ENCODE measurements around the gene WWOX. TPM values are rescaled to one million over a fixed set of nuclear protein-coding genes. Genes with fewer than 3 reads are reported as not detected.

WWOX gene
- total and polyA plus RNA-seq, 2 donors (not counting 3 experiments of a cell fraction or from before 2014, with no cell fraction given) = 6.2 to 12.5 TPM

GRCh38 chr16:78571434-78571833, 472.0 kb downstream of the WWOX start:
- Histone ChIP-seq H2AFZ (ENCODE audit: low read depth, low read length) (no peak overlapping the region), H3K27me3 (ENCODE audit: control insufficient read depth in 2 of 2, insufficient read depth in 2 of 2, low read length in 2 of 2) (no peaks in the 10 kb centered on the region), H3K36me3 (ENCODE audit: control insufficient read depth in 2 of 2, extremely low read depth in 1 of 2, insufficient read depth in 2 of 2, low read length in 2 of 2) (no peaks in the 10 kb centered on the region), H3K79me2 (ENCODE audit: control insufficient read depth, insufficient read depth, low read length) (no peaks in the 10 kb centered on the region), H3K4me2 (ENCODE audit: insufficient read depth, low read length) (no peak overlapping the region), H3K4me1 (ENCODE audit: control insufficient read depth, extremely low read depth, insufficient read depth, low read length) (no peaks in the 10 kb centered on the region), H3K9ac (replicated peaks; ENCODE audit: extremely low read depth, insufficient read depth, low read length) (no peak overlapping the region), H3K27ac (ENCODE audit: insufficient read depth, low read depth, low read length) (no peak overlapping the region), H4K20me1 (replicated peaks; ENCODE audit: control insufficient read depth, extremely low read depth, insufficient read depth, low read length) (no peaks in the 10 kb centered on the region), H3K4me3 (replicated peaks in 1 of 3; ENCODE audit: insufficient read depth in 1 of 3, low read depth in 1 of 3, low read length in 3 of 3) (no peak overlapping the region), H3K9me1 (replicated peaks; ENCODE audit: control insufficient read depth, extremely low read depth, insufficient read depth, low read length) (no peaks in the 10 kb centered on the region), H3K9me3 (replicated peaks; ENCODE audit: control insufficient read depth, insufficient read depth, low read length) (peaks cover 6% of the 10 kb centered on the region)
- ChIA-PET CTCF (no interaction called here), POLR2A (no interaction called here)
- dilution Hi-C loops (cut with MboI; ENCODE audit: extremely low pct_ligation_motif_present, low sequenced_read_pairs) (no loop called here), intact Hi-C loops (cut with micrococcal nuclease) (no loop called here)
- no TSS peak for BruUV-seq (replicated peaks)
- no peak for FAIRE-seq
- DNase-seq (ENCODE audit: low read depth, low spot score) = no peak
- TF ChIP-seq POLR2AphosphoS5 (IDR thresholded peaks at IDR 0.05; ENCODE audit: insufficient read depth, low read depth, low read length) = no peak
- TF ChIP-seq MYC (IDR thresholded peaks at IDR 0.05; ENCODE audit: low read depth, low read length) = no peak
- no peak for TF ChIP-seq POLR2A (IDR thresholded peaks at IDR 0.05; ENCODE audit: low read depth, low read length)
- TF ChIP-seq GATA2 (IDR thresholded peaks at IDR 0.05; ENCODE audit: insufficient read depth, insufficient read length, low read depth, low read length) = no peak
- no peak for TF ChIP-seq CTCF (IDR thresholded peaks at IDR 0.05; ENCODE audit: extremely low read depth in 1 of 2, insufficient read depth in 1 of 2, low read depth in 1 of 2, low read length in 2 of 2)
- no peak for TF ChIP-seq FOS (IDR thresholded peaks at IDR 0.05; ENCODE audit: borderline replicate concordance, insufficient read depth, low read length)

- no peak overlapping the region for H3K27ac ChIP-seq (ENCODE audit: insufficient read depth, low read depth, low read length)
- POLR2A ChIA-PET = no interaction called here
- TF ChIP-seq POLR2AphosphoS5 (IDR thresholded peaks at IDR 0.05; ENCODE audit: insufficient read depth, low read depth, low read length) (no peak), EZH2 (IDR thresholded peaks at IDR 0.05; ENCODE audit: borderline replicate concordance, low read depth, low read length, severe bottlenecking) (no peak), CTCF (IDR thresholded peaks at IDR 0.05; ENCODE audit: extremely low read depth in 1 of 2, insufficient read depth in 1 of 2, low read depth in 1 of 2, low read length in 2 of 2) (no peak), JUN (IDR thresholded peaks at IDR 0.05; ENCODE audit: borderline replicate concordance, insufficient read depth, insufficient read length, low read depth) (no peak), MAX (IDR thresholded peaks at IDR 0.05; ENCODE audit: insufficient read depth, insufficient read length) (no peak), GATA2 (IDR thresholded peaks at IDR 0.05; ENCODE audit: insufficient read depth, insufficient read length, low read depth, low read length) (no peak), FOS (IDR thresholded peaks at IDR 0.05; ENCODE audit: borderline replicate concordance, insufficient read depth, low read length) (no peak), POLR2A (IDR thresholded peaks at IDR 0.05; ENCODE audit: low read depth, low read length) (no peak), MYC (IDR thresholded peaks at IDR 0.05; ENCODE audit: low read depth, low read length) (no peak)
- no peak overlapping the region for H3K4me2 ChIP-seq (ENCODE audit: insufficient read depth, low read length)
- H3K27me3 ChIP-seq (ENCODE audit: control insufficient read depth in 2 of 2, insufficient read depth in 2 of 2, low read length in 2 of 2) = no peaks in the 10 kb centered on the region
- BruUV-seq (replicated peaks) = no TSS peak
- no peak for FAIRE-seq
- CTCF ChIA-PET = no interaction called here
- no peak overlapping the region for H3K9ac ChIP-seq (replicated peaks; ENCODE audit: extremely low read depth, insufficient read depth, low read length)
- no peaks in the 10 kb centered on the region for H3K79me2 ChIP-seq (ENCODE audit: control insufficient read depth, insufficient read depth, low read length)
- H3K9me1 ChIP-seq (replicated peaks; ENCODE audit: control insufficient read depth, extremely low read depth, insufficient read depth, low read length) = no peaks in the 10 kb centered on the region
- intact Hi-C loops (cut with micrococcal nuclease) = no loop called here
- no peaks in the 10 kb centered on the region for H3K36me3 ChIP-seq (ENCODE audit: control insufficient read depth in 2 of 2, extremely low read depth in 1 of 2, insufficient read depth in 2 of 2, low read length in 2 of 2)
- dilution Hi-C loops (cut with MboI; ENCODE audit: extremely low pct_ligation_motif_present, low sequenced_read_pairs) = no loop called here
- H3K4me3 ChIP-seq (replicated peaks in 1 of 3; ENCODE audit: insufficient read depth in 1 of 3, low read depth in 1 of 3, low read length in 3 of 3) = no peak overlapping the region
- H2AFZ ChIP-seq (ENCODE audit: low read depth, low read length) = no peak overlapping the region
- DNase-seq (ENCODE audit: low read depth, low spot score) = no peak
- H3K4me1 ChIP-seq (ENCODE audit: control insufficient read depth, extremely low read depth, insufficient read depth, low read length) = no peaks in the 10 kb centered on the region
- no peaks in the 10 kb centered on the region for H4K20me1 ChIP-seq (replicated peaks; ENCODE audit: control insufficient read depth, extremely low read depth, insufficient read depth, low read length)
- H3K9me3 ChIP-seq (replicated peaks; ENCODE audit: control insufficient read depth, insufficient read depth, low read length) = peaks cover 3% of the 10 kb centered on the region
These were observed 472.5 kb downstream of the WWOX start for GRCh38 chr16:78571898-78572358.
